ENCODE results near the gene EEFSEC.

Gene EEFSEC

GRCh38 chr3:128379367-128380160 lies 226.3 kb downstream of the EEFSEC start:
- Histone ChIP-seq H4K20me1 (ENCODE audit: insufficient read depth, low read length) (peaks cover 16% of the 10 kb centered on the region; the same call in 1 of the 2 replicates), H3K4me1 (ENCODE audit: low read length) (peaks cover 10% of the 10 kb centered on the region), H3K36me3 (replicated peaks; ENCODE audit: low read depth, low read length) (no peaks in the 10 kb centered on the region), H3K79me2 (ENCODE audit: low read length) (no peaks in the 10 kb centered on the region), H2AFZ (ENCODE audit: low read depth, low read length) (no peak overlapping the region), H3K9me3 (ENCODE audit: insufficient read depth, low read length) (no peaks in the 10 kb centered on the region), H3K4me2 (ENCODE audit: low read length) (no peak overlapping the region), H3K4me3 (ENCODE audit: low read length) (no peak overlapping the region), H3K27me3 (ENCODE audit: low read depth, low read length) (no peaks in the 10 kb centered on the region), H3K9ac (ENCODE audit: low read length) (no peak overlapping the region), H3K27ac (ENCODE audit: low read length) (no peak overlapping the region)
- TF ChIP-seq CTCF (IDR thresholded peaks at IDR 0.05; ENCODE audit: low read depth, low read length): no peak
- TF ChIP-seq EZH2phosphoT487 (IDR thresholded peaks at IDR 0.05; ENCODE audit: low read depth): no peak

- Histone ChIP-seq H3K27ac (ENCODE audit: low read length) (no peak overlapping the region), H3K9ac (ENCODE audit: low read length) (no peak overlapping the region), H3K4me3 (ENCODE audit: low read length) (no peak overlapping the region), H3K36me3 (replicated peaks; ENCODE audit: low read depth, low read length) (no peaks in the 10 kb centered on the region), H3K4me2 (ENCODE audit: low read length) (no peak overlapping the region), H3K79me2 (ENCODE audit: low read length) (no peaks in the 10 kb centered on the region), H3K9me3 (ENCODE audit: insufficient read depth, low read length) (no peaks in the 10 kb centered on the region), H3K27me3 (ENCODE audit: low read depth, low read length) (no peaks in the 10 kb centered on the region), H4K20me1 (ENCODE audit: insufficient read depth, low read length) (peaks cover 10% of the 10 kb centered on the region; the same call in 1 of the 2 replicates), H3K4me1 (ENCODE audit: low read length) (peaks cover 3% of the 10 kb centered on the region), H2AFZ (ENCODE audit: low read depth, low read length) (no peak overlapping the region)
- TF ChIP-seq EZH2phosphoT487 (IDR thresholded peaks at IDR 0.05; ENCODE audit: low read depth) (no peak), CTCF (IDR thresholded peaks at IDR 0.05; ENCODE audit: low read depth, low read length) (no peak)
Measured at GRCh38 chr3:128380295-128380694, 227.0 kb downstream of the EEFSEC start.

- Histone ChIP-seq H4K20me1 (ENCODE audit: insufficient read depth, low read length) (peaks cover 7% of the 10 kb centered on the region; the same call in 1 of the 2 replicates), H3K27me3 (ENCODE audit: low read depth, low read length) (no peaks in the 10 kb centered on the region), H3K4me3 (ENCODE audit: low read length) (no peak overlapping the region), H3K9me3 (ENCODE audit: insufficient read depth, low read length) (no peaks in the 10 kb centered on the region), H3K9ac (ENCODE audit: low read length) (no peak overlapping the region), H3K4me2 (ENCODE audit: low read length) (no peak overlapping the region), H3K36me3 (replicated peaks; ENCODE audit: low read depth, low read length) (no peaks in the 10 kb centered on the region), H2AFZ (ENCODE audit: low read depth, low read length) (no peak overlapping the region), H3K27ac (ENCODE audit: low read length) (no peak overlapping the region), H3K79me2 (ENCODE audit: low read length) (no peaks in the 10 kb centered on the region), H3K4me1 (ENCODE audit: low read length) (no peaks in the 10 kb centered on the region)
- no peak for TF ChIP-seq CTCF (IDR thresholded peaks at IDR 0.05; ENCODE audit: low read depth, low read length)
- TF ChIP-seq EZH2phosphoT487 (IDR thresholded peaks at IDR 0.05; ENCODE audit: low read depth): no peak
Measured at GRCh38 chr3:128380719-128381118, 227.4 kb downstream of the EEFSEC start.

- no peaks in the 10 kb centered on the region for H4K20me1 ChIP-seq (ENCODE audit: insufficient read depth, low read length)
- no peak overlapping the region for H3K9ac ChIP-seq (ENCODE audit: low read length)
- no peak overlapping the region for H3K4me2 ChIP-seq (ENCODE audit: low read length)
- no peaks in the 10 kb centered on the region for H3K27me3 ChIP-seq (ENCODE audit: low read depth, low read length)
- H3K4me3 ChIP-seq (ENCODE audit: low read length): no peak overlapping the region
- H3K27ac ChIP-seq (ENCODE audit: low read length): no peak overlapping the region
- no peaks in the 10 kb centered on the region for H3K9me3 ChIP-seq (ENCODE audit: insufficient read depth, low read length)
- no peak for TF ChIP-seq EZH2phosphoT487 (IDR thresholded peaks at IDR 0.05; ENCODE audit: low read depth)
- no peak for TF ChIP-seq CTCF (IDR thresholded peaks at IDR 0.05; ENCODE audit: low read depth, low read length)
- H2AFZ ChIP-seq (ENCODE audit: low read depth, low read length): no peak overlapping the region
- H3K79me2 ChIP-seq (ENCODE audit: low read length): no peaks in the 10 kb centered on the region
- H3K4me1 ChIP-seq (ENCODE audit: low read length): no peaks in the 10 kb centered on the region
- H3K36me3 ChIP-seq (replicated peaks; ENCODE audit: low read depth, low read length): no peaks in the 10 kb centered on the region
Measured at GRCh38 chr3:128381609-128382008, 228.3 kb downstream of the EEFSEC start.

All from OCI-LY3 (cell line).